NCI-H460 (cell line): Measurements from ENCODE around the gene AFG1L. TPM values are rescaled to one million over a fixed set of nuclear protein-coding genes. Genes with fewer than 3 reads are reported as not detected.
"Not testable (repeated sequence)": the region's sequence is repeated elsewhere in the genome, so short reads cannot be mapped to it uniquely, and the experiment has no call there.

Source experiments
- DNase-seq: peaks from one replicate; pipeline ENCODE4 v3.0.0-alpha.2; 2016; ENCODE audit warnings: low read depth; ENCODE audit errors: extremely low read depth
- total RNA-seq: library from RNA; depleted of rRNA; stranded (reverse); fragments of >200 nt; shearing (Covaris generic); gene quantifications from 2 replicates; pipeline ENCODE4 v1.2.3, GENCODE V29; 2014

The AFG1L gene
- total RNA-seq, 1 experiment from 2014 or later: 2.3 TPM

DNA sequence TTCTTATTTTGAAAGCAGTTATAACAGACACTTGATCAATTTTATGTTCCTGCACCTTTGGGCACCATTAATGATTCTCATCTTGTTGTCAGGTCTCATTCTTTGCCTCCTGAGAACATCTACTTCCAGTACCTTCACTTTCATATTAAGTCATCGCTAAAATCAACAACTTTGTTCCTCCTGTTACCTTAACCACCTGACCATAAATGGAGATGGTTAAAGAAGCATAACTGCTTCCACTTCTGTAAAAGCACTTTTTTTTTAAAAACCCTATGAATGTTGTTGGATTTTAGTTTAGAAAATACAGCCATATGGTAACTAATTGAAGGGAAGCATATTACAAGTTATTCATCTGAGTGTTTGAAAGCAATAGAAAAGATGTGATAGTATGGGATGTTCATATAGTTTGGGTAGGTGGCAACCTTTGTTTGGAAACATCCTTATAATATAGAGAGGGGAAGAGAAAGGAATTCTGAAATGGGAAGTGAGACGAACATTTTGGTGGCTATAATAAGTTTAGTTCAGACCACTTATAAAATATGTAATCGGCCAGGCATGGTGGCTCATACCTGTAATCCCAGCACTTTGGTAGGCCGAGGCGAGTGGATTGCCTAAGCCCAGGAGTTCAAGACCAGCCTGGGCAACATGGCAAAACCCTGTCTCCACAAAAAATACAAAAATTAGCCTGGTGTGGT, 53.9 kb downstream of the AFG1L start:
- DNase-seq: no peak

- no peak for DNase-seq
Observed at GRCh38 chr6:108350528-108350927, 55.7 kb downstream of the AFG1L start.

DNA sequence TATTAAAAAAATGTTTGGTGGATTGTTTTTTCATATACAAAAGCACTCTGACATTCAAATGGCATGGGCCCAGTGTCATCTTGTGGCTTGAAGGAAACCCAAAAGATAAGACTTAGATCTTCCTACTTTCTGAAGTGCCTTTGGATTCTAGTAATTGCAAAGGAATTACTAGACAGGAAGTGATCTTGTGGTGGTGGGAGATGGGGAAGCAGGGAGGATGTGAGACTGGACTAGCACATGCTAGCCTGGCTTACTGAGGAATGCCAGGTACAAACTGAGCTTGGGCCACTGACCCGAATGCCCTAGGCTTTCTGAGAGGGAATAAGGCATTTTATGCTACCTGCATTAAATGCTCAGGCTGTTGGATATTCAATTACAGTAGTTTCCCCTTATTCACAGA, 59.0 kb downstream of the AFG1L start:
- no peak for DNase-seq

GRCh38 chr6:108355120-108355519, 60.3 kb downstream of the AFG1L start:
- DNase-seq: no peak

DNA sequence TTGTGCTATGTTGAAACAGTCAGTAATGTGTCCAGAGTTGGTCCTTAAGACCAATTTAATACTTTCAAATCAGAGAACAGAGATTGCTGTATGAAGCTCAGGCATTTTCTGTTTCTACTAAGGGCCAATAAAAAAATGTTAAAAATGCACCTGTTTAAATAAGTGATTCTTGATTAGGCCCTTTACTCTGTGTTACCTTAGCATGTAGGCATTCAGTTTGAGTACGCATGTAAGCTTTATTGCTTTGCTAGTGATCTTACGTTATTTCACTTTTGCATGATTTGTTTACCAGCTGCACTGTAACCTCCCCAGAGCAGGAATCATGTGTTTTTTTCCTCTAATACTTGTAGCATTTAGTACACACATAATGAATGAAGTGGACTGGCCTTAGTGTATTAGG, 61.0 kb downstream of the AFG1L start:
- no peak for DNase-seq

DNA sequence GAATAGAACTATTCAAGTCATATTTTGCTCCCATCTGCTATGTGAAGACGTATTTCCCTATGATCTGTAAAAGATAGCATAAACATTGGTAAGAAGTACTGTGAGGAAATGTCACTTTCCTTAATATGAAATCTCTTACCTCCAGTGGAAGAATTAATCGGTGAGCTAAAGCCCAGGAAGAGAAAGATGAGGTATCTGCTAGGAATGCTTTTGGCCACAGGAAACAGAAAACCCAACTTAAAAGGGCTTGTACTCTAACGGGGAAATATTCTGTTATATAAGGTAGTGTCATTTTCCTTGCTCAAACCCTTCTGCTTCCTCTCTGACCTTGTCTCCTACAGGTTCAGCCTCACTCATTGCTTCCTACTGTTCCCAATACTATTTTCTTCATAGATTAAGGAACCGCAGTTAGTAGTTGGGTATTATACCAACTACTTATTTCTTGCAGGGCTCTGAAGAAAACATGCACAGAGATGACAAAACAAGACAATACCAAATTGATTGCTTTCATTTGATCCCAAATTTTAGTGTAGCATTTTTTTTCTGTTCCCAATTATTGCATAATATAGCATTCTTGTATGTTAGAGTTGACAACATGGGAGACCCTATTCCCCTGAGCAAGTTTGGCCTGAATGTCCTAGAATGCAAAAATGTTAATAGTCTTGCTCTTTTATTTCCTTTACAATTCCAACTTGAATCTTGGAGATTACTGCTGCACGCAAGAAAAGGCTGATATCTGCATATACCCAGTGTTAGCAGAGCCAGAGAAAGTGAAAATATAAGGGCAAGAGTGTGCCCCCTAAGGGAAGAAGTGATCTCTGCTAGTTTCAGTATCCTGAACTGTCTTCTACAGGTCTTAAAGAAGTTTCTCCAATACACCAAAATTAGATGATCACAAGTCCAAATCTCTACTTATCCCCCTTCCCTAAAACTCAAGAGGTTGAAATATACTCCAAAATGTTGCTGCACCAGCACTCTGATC, 65.3 kb downstream of the AFG1L start:
- no peak for DNase-seq

DNA sequence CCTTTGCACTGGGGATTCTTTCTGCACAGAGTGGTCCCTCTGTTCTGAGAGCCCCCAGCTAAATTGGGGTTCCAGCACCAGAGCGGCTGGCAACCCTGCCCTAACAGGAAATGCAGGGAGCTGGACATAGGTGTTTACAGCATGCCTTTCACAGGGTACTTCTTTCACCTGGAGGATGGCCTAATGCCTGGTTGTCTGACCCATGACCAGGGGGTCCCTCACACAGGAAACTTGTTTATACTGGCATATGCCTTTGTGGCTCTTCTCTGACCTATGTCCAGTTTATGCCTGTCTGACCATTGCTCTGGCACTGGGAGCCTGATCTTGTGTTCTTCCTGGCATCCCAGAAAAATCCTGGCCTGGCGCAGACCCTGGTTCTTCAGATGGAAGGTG, 66.1 kb downstream of the AFG1L start:
- no peak for DNase-seq

GRCh38 chr6:108361312-108361932, 66.6 kb downstream of the AFG1L start:
- DNase-seq: no peak

DNA sequence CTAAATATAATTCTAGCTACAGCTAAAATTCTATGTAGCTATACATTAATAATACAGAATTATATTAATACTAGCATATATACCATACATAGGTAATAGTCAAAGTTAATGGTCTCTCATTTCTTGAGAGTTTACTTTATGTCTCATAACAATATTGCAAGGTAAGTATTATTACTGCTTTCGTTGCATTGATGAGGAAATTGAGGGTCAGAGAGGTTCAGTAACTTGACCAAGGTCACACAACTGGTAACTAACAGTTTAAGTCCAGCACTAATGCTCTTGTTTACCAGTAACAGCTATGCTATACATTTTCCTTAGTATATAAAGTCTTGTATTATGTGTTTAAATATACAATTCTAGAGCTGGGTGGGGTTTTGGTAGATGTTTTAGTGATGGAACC, 67.6 kb downstream of the AFG1L start:
- no peak for DNase-seq

GRCh38 chr6:108363113-108363512, 68.3 kb downstream of the AFG1L start:
- DNase-seq: no peak

DNA sequence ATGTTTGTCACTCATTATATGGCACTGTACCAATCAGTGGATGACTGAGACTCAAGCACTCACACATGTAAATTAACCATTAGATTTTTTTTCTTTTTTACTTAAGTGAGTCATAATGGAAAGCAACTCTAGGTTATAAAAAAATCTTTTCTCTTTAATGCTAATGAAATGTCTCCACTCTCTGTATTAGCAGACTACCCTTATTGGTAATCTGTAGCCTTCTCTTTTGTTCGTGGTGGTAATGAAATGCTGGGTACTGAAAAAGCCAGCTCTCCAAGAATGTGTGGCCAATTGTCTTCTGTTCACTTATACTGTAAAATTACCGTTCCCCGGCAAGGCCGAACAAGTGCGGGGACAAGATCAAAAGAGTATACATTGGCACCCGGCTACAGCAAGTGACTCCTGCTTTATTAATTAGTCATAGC, 69.0 kb downstream of the AFG1L start:
- no peak for DNase-seq

GRCh38 chr6:108364470-108364869, 69.6 kb downstream of the AFG1L start:
- no peak for DNase-seq

DNA sequence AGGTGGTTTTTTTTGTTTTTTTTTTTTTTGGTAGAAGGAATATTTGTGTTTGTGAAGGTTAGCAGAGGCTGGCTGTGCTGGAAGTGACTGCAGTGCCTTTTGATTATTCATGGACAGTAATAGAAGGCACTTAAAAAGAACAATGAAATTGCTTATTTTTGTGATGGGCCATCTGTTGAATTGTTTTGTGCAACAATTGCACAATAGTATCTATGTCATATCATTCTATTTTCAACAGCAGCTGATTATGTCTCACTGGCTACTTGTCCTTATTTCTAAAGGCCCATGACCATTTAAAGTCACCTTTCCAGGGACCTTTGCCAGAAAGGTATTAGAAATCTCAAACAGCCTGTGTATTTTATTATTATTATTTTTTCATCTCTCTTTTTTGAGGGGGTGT, 70.6 kb downstream of the AFG1L start:
- DNase-seq: no peak

- no peak for DNase-seq
Observed at GRCh38 chr6:108366236-108366635, 71.4 kb downstream of the AFG1L start.

DNA sequence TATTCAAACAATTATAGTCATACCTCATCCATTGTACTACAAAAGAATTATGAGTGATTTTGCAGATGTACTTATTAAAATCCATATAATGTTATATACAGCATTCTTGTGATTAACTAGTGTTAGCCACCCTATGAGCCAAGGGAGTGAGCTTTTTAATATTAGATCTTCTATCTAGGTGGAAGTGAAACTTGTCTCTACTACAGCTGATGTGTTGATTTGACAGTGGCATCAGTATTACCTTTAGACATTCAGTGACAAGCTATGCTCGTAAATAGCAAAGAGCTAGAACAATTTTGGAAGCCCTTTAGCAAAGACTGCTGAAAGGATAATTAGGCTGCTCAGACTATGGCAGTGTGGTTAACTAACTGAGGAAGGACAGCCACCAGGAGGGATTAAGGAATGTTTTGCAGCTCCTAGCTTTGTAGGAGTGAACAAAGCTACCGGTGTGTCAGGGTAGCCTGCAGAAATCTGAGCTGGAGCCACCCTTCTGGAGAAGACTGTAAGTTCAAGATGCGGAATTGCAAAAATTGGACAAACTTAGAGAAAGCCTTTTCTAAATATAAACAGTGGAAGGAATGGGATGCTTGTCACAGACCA, 73.7 kb downstream of the AFG1L start:
- no peak for DNase-seq

- DNase-seq: no peak
Observed at GRCh38 chr6:108380876-108381275, 86.0 kb downstream of the AFG1L start.

- no peak for DNase-seq
Observed at GRCh38 chr6:108383981-108384380, 89.1 kb downstream of the AFG1L start.

DNA sequence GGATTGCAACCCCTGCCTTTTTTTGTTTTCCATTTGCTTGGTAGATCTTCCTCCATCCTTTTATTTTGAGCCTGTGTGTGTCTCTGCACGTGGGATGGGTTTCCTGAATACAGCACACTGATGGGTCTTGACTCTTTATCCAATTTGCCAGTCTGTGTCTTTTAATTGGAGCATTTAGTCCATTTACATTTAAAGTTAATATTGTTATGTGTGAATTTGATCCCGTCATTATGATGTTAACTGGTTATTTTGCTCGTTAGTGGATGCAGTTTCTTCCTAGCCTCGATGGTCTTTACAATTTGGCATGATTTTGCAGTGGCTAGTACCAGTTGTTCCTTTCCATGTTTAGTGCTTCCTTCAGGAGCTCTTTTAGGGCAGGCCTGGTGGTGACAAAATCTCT, 94.3 kb downstream of the AFG1L start:
- DNase-seq: not testable (repeated sequence)

DNA sequence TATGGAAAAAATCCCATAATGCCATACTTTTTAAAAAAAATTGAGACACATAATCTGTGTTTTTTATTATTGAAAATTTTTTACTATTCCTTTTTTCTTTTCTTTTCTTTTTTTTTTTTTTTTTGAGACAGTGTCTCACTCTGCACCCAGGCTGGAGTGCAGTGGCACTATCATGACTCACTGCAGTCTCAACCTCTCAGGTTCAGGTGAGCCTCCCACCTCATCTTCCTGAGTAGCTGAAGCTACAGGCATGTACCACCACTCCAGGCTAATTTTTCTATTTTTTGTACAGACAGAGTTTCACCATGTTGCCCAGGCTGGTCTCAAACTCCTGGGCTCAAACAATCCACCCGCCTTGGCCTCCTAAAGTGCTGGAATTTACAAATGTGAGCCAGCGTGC, 100.4 kb downstream of the AFG1L start:
- DNase-seq: no peak

DNA sequence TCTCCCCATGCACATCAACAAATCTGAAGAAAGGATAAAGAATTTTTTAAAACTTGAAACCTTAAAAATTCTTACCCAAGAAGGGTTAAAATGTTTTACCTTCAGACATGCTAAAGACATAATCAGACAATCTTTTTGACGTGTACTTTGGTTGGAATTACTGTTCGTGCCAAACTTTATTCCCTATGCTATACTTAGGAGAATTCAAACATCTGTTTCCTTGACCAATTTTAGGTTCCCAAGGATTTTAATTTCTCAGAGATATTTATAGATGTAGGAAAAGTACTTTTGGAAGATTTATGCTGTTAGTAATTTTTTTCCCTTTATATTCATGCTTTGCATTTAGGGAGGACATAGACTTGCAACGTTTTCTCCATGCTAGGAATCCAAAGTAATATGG, 108.4 kb downstream of the AFG1L start:
- no peak for DNase-seq

DNA sequence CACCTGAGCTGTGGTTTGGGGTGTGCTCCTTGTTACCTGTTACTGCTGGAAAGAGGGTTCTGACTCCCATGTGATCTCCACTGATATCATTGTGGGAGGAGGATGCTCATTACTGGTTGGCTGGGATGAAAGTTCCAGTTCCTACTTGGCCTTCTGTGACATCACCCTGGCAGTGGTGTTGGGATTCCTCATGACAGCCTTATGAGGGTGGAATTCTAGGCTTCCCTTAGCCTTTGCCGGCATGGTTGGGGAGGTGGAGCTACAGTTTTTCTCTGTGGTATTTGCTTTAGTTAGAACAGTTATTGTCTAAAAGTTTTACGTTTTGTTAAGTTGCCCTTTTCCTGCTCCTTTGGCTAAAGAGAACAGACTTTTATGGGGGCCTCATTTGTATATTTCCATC, 112.1 kb downstream of the AFG1L start:
- no peak for DNase-seq
